ENCODE measurements around the gene TMEM247.

Gene TMEM247

GRCh38 chr2:46489423-46490174, 10.2 kb downstream of the TMEM247 start:
- DNase-seq (ENCODE audit: low read depth), result no peak

- no peak for DNase-seq (ENCODE audit: low read depth)
Observed at GRCh38 chr2:46490521-46491141, 11.3 kb downstream of the TMEM247 start.

GRCh38 chr2:46492301-46492700, 12.9 kb downstream of the TMEM247 start:
- DNase-seq (ENCODE audit: low read depth), result no peak

- no peak for DNase-seq (ENCODE audit: low read depth)
Observed at GRCh38 chr2:46493241-46493970, 14.0 kb downstream of the TMEM247 start.

GRCh38 chr2:46493971-46494250, 14.5 kb downstream of the TMEM247 start:
- no peak for DNase-seq (ENCODE audit: low read depth)

DNA sequence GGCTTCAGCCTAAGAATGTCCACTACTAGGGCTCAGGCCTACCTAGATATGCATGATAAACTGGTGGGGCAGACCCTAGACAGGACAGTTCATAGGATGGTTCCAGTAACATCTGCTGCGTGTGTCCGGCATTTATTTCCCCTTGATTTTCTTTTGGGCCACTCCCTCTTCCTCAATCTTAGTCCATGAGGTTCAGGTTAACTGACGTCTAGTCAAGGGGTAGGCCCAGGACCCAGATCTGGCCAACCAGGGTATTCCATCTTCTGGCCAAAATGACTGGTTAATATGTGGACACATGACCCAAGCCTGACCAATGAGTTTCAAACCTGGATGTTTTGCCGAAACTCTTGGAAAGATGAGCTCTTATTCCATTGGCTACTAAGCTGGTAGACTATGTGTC, 15.2 kb downstream of the TMEM247 start:
- no peak for DNase-seq (ENCODE audit: low read depth)

GRCh38 chr2:46495231-46496030, 16.1 kb downstream of the TMEM247 start:
- DNase-seq (ENCODE audit: low read depth), result no peak

- no peak for DNase-seq (ENCODE audit: low read depth)
Observed at GRCh38 chr2:46497766-46498165, 18.4 kb downstream of the TMEM247 start.

- DNase-seq (ENCODE audit: low read depth), result no peak
Observed at GRCh38 chr2:46498681-46499080, 19.3 kb downstream of the TMEM247 start.

GRCh38 chr2:46499392-46499785, 20.0 kb downstream of the TMEM247 start:
- DNase-seq (ENCODE audit: low read depth), result no peak

GRCh38 chr2:46500801-46501200, 21.4 kb downstream of the TMEM247 start:
- no peak for DNase-seq (ENCODE audit: low read depth)

DNA sequence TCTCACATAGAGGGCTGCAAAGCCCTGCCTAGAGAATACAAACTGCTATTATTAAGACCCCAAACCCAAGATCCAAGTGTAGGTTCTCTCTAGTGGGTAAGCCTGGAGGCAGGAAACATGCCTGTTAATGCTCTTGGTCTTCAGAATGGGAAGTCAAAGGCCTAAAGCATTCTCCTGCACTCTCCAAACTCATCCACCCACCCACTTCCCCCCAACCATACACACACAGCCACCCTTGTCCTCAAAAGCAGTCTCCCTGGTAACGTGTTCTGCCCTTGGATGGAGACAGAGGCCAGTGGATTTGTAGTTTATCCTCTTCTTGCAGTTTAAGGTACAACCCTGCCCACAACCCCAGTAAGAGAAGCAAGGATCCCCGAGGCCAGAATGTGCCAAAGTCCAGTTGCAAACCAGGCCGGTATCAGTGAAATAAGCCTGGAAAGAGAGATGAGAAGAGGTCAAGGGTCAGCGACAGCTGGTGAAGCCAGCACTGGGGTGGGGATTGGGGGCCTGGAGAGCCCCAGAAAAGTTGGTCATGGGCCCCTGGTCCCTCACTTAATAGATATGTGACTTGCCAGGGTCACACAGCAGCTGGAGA, 23.0 kb downstream of the TMEM247 start:
- DNase-seq (ENCODE audit: low read depth), result no peak

- DNase-seq (ENCODE audit: low read depth), result no peak
Observed at GRCh38 chr2:46503686-46504085, 24.3 kb downstream of the TMEM247 start.

- no peak for DNase-seq (ENCODE audit: low read depth)
Observed at GRCh38 chr2:46504221-46504620, 24.9 kb downstream of the TMEM247 start.

DNA sequence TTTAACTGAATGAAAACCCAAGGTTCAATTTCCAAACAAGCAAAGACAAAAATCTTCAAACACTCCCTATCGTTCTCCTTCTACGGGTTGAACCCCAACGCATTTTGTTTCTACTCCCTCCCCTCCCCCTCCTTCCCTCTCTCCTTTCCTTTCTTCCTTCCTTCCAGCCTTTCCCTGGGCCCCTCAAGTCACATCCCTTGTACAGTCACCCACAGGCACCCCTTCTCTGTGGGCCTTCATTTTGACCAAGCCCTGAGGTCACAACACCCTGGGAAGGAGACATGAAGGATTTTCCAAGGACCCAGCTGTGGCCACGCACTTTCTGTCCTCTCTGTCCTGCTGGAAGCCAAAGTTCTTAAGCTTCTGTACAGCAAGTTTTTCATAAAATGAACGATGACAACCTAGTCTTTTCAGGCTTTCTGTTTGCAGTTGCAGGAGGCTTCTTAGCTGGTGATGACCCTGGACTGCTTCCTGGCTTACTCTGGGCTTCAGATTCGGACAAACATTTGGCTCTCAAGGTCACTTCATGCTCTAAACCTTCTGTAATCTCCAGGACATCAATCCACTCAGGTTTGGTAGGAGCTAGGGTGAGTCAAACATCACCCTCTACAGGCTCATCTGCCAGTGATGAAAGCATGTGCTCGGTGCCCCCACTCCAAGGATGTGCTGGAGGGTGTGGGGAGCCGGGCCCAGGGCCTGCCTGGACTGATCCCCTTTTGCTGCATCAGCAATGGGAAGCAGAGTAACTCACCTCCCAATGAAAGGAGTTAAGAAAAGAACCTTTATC, 25.5 kb downstream of the TMEM247 start:
- no peak for DNase-seq (ENCODE audit: low read depth)

DNA sequence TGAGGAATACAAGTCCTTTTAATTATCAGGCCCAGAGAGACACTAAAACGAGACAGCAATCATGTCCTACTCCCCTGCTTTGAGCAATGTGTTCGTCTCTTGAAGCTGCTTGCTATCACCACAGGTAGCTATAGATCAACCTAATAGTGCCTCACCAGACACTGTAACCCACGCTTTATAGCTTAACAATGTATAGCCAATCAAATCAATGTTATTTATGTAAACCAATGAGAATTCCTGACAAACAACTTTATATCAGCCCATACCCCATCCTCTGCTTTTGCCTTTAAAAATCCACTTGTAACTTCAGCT, 26.1 kb downstream of the TMEM247 start:
- no peak for DNase-seq (ENCODE audit: low read depth)

- no peak for DNase-seq (ENCODE audit: low read depth)
Observed at GRCh38 chr2:46506131-46506706, 26.9 kb downstream of the TMEM247 start.

GRCh38 chr2:46508312-46508711, 28.9 kb downstream of the TMEM247 start:
- DNase-seq (ENCODE audit: low read depth), result no peak

- DNase-seq (ENCODE audit: low read depth), result no peak
Observed at GRCh38 chr2:46508759-46509158, 29.4 kb downstream of the TMEM247 start.

GRCh38 chr2:46509804-46510203, 30.4 kb downstream of the TMEM247 start:
- no peak for DNase-seq (ENCODE audit: low read depth)

DNA sequence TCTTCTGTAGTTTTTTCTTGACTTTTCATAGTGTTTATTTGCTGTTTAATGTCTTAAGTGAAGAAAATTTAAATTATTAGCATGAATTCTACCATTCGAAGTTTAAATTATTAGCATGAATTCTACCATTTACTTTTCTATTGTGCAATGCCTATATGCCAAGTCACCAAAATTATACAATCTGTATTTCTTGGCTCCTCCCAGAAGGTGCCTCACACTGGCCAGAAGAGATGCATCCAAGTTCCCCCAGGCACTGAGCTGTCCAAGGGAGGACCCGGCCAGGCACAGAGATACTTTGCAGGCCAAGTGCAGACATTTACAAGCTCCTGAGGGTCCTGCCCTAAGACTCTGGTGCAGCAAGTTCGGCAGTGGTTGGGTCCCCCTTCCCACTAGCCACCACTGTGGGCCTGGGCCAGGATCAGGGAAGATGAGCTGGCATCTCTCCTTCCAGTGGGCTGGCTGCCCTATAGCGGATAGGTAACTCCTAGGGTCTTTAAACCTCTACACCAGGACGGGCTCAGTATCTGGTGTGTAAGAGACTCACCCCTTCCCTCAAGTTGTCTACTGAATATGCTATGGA, 31.3 kb downstream of the TMEM247 start:
- no peak for DNase-seq (ENCODE audit: low read depth)
